BLaER1 treated with 17β-estradiol and CSF1 and Interleukin-3, amounts not matched to agents 10 nM and 100 nM (cell line): ENCODE results near the gene SNRPD3.
"Not testable (repeated sequence)": the region's sequence is repeated elsewhere in the genome, so short reads cannot be mapped to it uniquely, and the experiment has no call there.

Experiments
- H3K27ac ChIP-seq, 11 experiments: shearing (Covaris generic); formaldehyde crosslinking; 2 replicates each; pipeline ENCODE4 v1.8.1; 2022
- H3K27me3 ChIP-seq, 11 experiments: shearing (Covaris generic); formaldehyde crosslinking; 2 replicates each; pipeline ENCODE4 v1.8.1; 2022
- H3K36me3 ChIP-seq, 11 experiments: shearing (Covaris generic); formaldehyde crosslinking; 2 replicates each; pipeline ENCODE4 v1.8.1; 2022
- H3K4me1 ChIP-seq, 10 experiments: shearing (Covaris generic); formaldehyde crosslinking; 2 replicates each; pipeline ENCODE4 v1.8.1; 2022
- H3K4me2 ChIP-seq, 11 experiments: shearing (Covaris generic); formaldehyde crosslinking; 2 replicates each; pipeline ENCODE4 v1.8.1; 2022
- H3K4me3 ChIP-seq, 10 experiments: shearing (Covaris generic); formaldehyde crosslinking; 2 replicates each; pipeline ENCODE4 v1.8.1; 2022
- H3K9ac ChIP-seq, 11 experiments: shearing (Covaris generic); formaldehyde crosslinking; 2 replicates each; pipeline ENCODE4 v1.8.1; 2022
- H3K9me3 ChIP-seq, 11 experiments: shearing (Covaris generic); formaldehyde crosslinking; replicated peaks in 1 of 11; 2 replicates each; pipeline ENCODE4 v1.8.1; 2022
- H4K20me1 ChIP-seq, 11 experiments: shearing (Covaris generic); formaldehyde crosslinking; 2 replicates each; pipeline ENCODE4 v1.8.1; 2022
- Cebpa-rat ChIP-seq, 11 experiments: shearing (Covaris generic); IDR thresholded peaks; 2 replicates each; pipeline ENCODE4 v1.8.1; 2022

The SNRPD3 gene

GRCh38 chr22:24593836-24594568, 38.2 kb downstream of the SNRPD3 start:
- Histone ChIP-seq H3K27me3 (peaks cover 23 to 34% (median 29%) of the 10 kb centered on the region in 11 experiments), H3K4me3 (no peak overlapping the region), H3K9ac (peak overlapping the region in 4 of 11 experiments; percentile 7 to 35 (median 30); a peak in 5 of 22 replicates), H3K4me2 (peak overlapping the region in 9 of 11 experiments; percentile 62 to 89 (median 78); a peak in 18 of 22 replicates), H3K36me3 (0 out of 22 replicates have a peak, but pooled peaks cover 0 to 5% (median 0%) of the 10 kb centered on the region in 11 experiments), H3K27ac (no peak overlapping the region), H3K9me3 (no peaks in the 10 kb centered on the region), H4K20me1 (peaks cover 0 to 41% (median 5%) of the 10 kb centered on the region in 11 experiments; a peak in 8 of 22 replicates), H3K4me1 (peaks cover 4 to 48% (median 32%) of the 10 kb centered on the region in 10 experiments; a peak in 15 of 20 replicates)
- TF ChIP-seq Cebpa-rat (IDR thresholded peaks at IDR 0.05), result no peak

DNA sequence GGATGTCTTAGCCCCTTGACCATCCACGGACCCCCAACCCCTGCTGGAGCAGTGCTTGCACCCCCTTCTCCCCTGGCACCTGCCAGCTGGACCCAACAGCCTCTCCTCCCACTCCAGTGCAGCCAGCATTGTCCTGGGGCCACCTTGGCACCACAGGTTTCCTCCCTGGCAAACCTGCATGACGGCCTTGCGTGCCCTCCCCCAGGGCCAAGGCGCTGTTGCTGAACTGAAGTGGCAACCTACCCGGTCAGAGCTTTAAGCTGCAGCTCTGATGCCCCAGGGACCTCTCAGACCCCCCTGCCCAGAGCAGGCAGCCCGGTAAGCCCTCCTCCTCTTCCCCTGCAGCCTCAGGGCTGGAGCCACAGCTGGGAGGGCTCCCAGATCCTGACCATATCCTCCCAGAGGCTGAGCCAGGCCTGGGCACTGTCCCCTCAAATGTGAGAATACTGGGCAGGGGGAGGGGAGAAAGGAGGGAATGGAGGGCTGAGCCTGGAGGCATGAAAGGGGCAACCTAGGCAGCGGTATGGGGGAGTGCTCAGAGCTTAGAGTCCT, 38.8 kb downstream of the SNRPD3 start:
- no peak for TF ChIP-seq Cebpa-rat (IDR thresholded peaks at IDR 0.05)
- peaks cover 23 to 34% (median 29%) of the 10 kb centered on the region in 11 experiments for H3K27me3 ChIP-seq
- H3K9ac ChIP-seq, result peak overlapping the region in 5 of 11 experiments; percentile 15 to 37 (median 30); a peak in 6 of 22 replicates
- H3K9me3 ChIP-seq, result no peaks in the 10 kb centered on the region
- 0 out of 22 replicates have a peak, but pooled peaks cover 0 to 1% (median 0%) of the 10 kb centered on the region in 11 experiments for H3K36me3 ChIP-seq
- peaks cover 4 to 44% (median 29%) of the 10 kb centered on the region in 10 experiments; a peak in 15 of 20 replicates for H3K4me1 ChIP-seq
- peaks cover 0 to 34% (median 5%) of the 10 kb centered on the region in 11 experiments; a peak in 6 of 22 replicates for H4K20me1 ChIP-seq
- no peak overlapping the region for H3K27ac ChIP-seq
- H3K4me3 ChIP-seq, result no peak overlapping the region
- H3K4me2 ChIP-seq, result peak overlapping the region in 9 of 11 experiments; percentile 24 to 89 (median 78); a peak in 19 of 22 replicates

DNA sequence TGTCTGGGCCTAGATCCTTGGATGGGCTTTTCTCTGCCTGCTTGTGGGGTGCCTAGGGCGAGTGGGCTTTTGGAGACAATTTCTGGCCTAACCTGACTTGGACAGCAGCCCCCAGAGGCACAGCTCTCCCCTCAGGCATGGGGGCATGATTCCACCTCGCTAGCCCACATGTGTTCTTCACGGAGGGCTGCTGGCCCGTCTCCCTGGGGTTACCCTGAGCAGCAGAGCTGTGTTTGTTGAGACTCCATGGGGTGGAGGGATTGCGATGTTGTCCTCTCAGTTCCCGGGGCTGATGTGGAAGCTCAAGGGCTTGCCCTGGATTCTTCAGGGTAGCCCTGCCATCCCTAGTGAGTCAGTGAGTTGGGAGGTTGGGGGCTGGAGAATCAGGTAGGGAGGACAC, 39.4 kb downstream of the SNRPD3 start:
- Histone ChIP-seq H3K27me3 (peaks cover 23 to 34% (median 29%) of the 10 kb centered on the region in 11 experiments), H3K9ac (peak overlapping the region in 5 of 11 experiments; percentile 15 to 37 (median 30); a peak in 6 of 22 replicates), H4K20me1 (peaks cover 0 to 29% (median 5%) of the 10 kb centered on the region in 11 experiments; a peak in 6 of 22 replicates), H3K4me1 (peaks cover 4 to 43% (median 29%) of the 10 kb centered on the region in 10 experiments; a peak in 15 of 20 replicates), H3K4me3 (no peak overlapping the region), H3K36me3 (no peaks in the 10 kb centered on the region), H3K9me3 (no peaks in the 10 kb centered on the region), H3K4me2 (peak overlapping the region in 9 of 11 experiments; percentile 24 to 89 (median 78); a peak in 12 of 22 replicates), H3K27ac (no peak overlapping the region)
- TF ChIP-seq Cebpa-rat (IDR thresholded peaks at IDR 0.05), result no peak

GRCh38 chr22:24595863-24596262, 40.1 kb downstream of the SNRPD3 start:
- Histone ChIP-seq H3K4me3 (no peak overlapping the region), H3K4me1 (peaks cover 8 to 44% (median 31%) of the 10 kb centered on the region in 10 experiments; a peak in 19 of 20 replicates), H3K4me2 (peak overlapping the region in 1 of 11 experiments; percentile 84; a peak in 1 of 22 replicates), H3K9me3 (no peaks in the 10 kb centered on the region), H3K36me3 (no peaks in the 10 kb centered on the region), H3K27me3 (peaks cover 23 to 34% (median 29%) of the 10 kb centered on the region in 11 experiments), H3K9ac (no peak overlapping the region), H3K27ac (no peak overlapping the region), H4K20me1 (peaks cover 0 to 28% (median 5%) of the 10 kb centered on the region in 11 experiments; a peak in 6 of 22 replicates)
- TF ChIP-seq Cebpa-rat (IDR thresholded peaks at IDR 0.05), result no peak

GRCh38 chr22:24597076-24597475, 41.3 kb downstream of the SNRPD3 start:
- H4K20me1 ChIP-seq, result peaks cover 0 to 16% (median 5%) of the 10 kb centered on the region in 11 experiments; a peak in 5 of 22 replicates
- not testable (repeated sequence) for H3K27ac ChIP-seq, H3K9me3 ChIP-seq, H3K9ac ChIP-seq, H3K36me3 ChIP-seq, H3K4me2 ChIP-seq, H3K4me3 ChIP-seq
- peaks cover 15 to 22% (median 20%) of the 10 kb centered on the region in 11 experiments for H3K27me3 ChIP-seq
- H3K4me1 ChIP-seq, result peaks cover 18 to 52% (median 42%) of the 10 kb centered on the region in 10 experiments

DNA sequence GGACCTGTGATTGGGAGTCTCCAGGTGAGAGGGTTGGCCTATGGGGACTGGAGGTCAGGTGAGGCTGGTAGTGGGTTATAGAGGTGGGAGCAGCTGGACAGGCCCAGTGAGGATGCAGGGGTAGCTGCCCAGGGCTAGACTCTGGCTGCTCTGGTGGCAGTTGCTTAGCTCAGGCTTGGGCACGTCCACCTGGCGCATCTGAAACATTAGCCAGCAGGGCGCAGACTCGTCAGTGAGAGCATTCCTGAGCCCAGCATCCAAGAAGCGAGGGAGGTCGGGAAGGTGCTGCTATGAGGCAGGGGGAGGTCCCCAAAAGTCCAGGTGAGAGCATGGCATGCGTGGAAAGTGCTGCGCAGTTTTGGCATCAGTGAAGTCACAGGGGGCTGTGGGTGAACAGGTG, 43.7 kb downstream of the SNRPD3 start:
- Histone ChIP-seq H3K27ac (no peak overlapping the region), H3K36me3 (no peaks in the 10 kb centered on the region), H3K9ac (no peak overlapping the region), H3K27me3 (no peaks in the 10 kb centered on the region), H3K4me2 (no peak overlapping the region), H3K4me3 (no peak overlapping the region), H3K9me3 (no peaks in the 10 kb centered on the region), H4K20me1 (peaks cover 0 to 5% (median 0%) of the 10 kb centered on the region in 11 experiments; a peak in 3 of 22 replicates), H3K4me1 (peaks cover 23 to 49% (median 37%) of the 10 kb centered on the region in 10 experiments)
- TF ChIP-seq Cebpa-rat (IDR thresholded peaks at IDR 0.05), result no peak

DNA sequence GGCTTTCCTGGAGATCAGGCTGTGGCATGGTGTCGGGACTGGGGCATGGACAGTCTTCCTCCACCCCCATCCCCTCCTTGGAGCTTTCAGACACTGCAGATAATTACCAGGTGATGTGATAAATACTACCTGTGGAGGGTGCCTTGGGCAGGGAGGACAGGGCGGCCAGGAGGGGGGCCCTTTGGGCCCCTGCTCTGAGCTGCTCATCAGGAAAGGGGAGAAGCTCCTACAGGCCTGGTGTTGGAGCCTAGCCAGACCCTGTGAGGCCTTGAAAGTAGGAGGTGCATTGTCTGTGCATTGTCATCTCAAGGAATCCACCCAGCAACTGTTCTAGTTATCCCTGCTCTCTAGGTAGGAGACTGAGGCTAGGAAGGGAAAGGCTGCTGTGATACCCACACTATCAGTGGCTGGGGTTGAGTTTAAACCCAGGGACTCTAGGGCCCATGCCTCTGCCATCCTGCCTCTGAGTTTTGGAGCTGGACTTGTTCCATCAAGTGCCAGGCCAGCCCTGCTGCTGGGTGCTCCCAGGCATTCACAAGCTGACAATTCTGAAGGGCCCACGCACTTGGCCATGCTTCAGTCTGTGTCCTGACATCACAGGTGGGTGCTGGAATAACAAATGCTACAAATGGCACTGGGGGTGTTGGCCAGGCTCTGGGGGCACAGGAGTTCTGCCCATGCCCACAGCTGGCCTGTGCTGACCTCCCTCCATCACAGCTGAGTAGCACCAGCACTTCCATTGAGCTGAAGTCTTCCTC, 44.3 kb downstream of the SNRPD3 start:
- not testable (repeated sequence) for H4K20me1 ChIP-seq, H3K9ac ChIP-seq, H3K27me3 ChIP-seq, H3K36me3 ChIP-seq, H3K4me3 ChIP-seq, H3K9me3 ChIP-seq
- Histone ChIP-seq H3K4me1 (peaks cover 23 to 43% (median 32%) of the 10 kb centered on the region in 10 experiments), H3K27ac (peak overlapping the region in 2 of 11 experiments; percentile 0 to 10; a peak in 1 of 22 replicates), H3K4me2 (peak overlapping the region in 1 of 11 experiments; percentile 80; a peak in 1 of 22 replicates)

DNA sequence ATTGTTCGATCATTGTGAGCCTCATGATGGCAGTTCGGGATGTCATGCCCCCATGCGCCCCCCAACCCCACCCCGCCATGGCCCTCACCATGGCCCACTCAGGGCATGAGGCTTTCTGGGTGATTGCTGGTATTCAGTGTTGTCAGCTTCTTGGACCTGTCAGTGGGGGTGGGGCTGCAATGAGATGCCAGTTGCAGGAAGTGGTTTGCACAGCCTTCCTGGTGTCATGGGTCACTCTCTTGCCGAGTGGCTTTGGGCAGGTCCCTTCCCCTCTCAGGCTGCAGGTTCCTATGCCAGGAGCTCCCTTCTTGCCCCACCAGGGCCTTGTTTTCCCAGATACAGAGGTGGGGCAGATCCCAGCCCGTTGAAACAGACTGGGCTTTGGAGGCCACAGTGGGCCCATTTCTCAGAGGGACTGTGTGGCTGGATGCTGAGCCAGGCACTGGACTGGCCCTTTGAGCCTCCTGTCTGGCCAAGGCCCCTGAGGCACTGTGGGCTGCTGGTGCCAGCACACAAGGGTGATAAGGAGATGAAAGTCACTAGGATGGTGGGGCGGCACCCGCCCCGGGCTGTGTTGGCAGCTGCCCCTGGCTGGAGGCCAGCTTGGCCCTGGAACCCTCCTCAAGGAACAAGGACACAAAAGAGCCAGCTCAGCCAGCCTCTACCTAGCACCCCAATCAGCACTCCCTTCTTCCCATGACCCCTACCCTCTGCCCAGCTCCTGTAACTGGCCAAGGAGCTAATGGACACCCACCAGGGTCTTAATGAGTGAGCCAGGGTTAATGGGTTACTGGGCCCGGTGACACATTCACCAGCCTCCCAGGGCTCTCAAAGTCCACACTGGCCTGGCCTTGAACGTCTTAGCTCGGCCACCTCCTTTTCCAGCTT, 45.7 kb downstream of the SNRPD3 start:
- peak overlapping the region in 3 of 11 experiments; percentile 34 to 43 (median 36); a peak in 5 of 22 replicates for H3K9ac ChIP-seq
- peak overlapping the region in 7 of 11 experiments; percentile 38 to 77 (median 58); a peak in 13 of 22 replicates for H3K27ac ChIP-seq
- H3K4me1 ChIP-seq, result peaks cover 21 to 39% (median 32%) of the 10 kb centered on the region in 10 experiments
- H3K9me3 ChIP-seq, result no peaks in the 10 kb centered on the region
- no peaks in the 10 kb centered on the region for H3K27me3 ChIP-seq
- TF ChIP-seq Cebpa-rat (IDR thresholded peaks at IDR 0.05), result no peak
- H4K20me1 ChIP-seq, result no peaks in the 10 kb centered on the region
- peak overlapping the region; percentile 51 to 81 (median 67) for H3K4me2 ChIP-seq
- no peaks in the 10 kb centered on the region for H3K36me3 ChIP-seq
- H3K4me3 ChIP-seq, result no peak overlapping the region

GRCh38 chr22:24602105-24602749, 46.4 kb downstream of the SNRPD3 start:
- Histone ChIP-seq H3K9ac (0 out of 22 replicates have a peak overlapping the region, but pooled peaks of 1 of the 11 experiments have one; percentile 34), H3K27ac (peak overlapping the region in 5 of 11 experiments; percentile 48 to 77 (median 70); a peak in 8 of 22 replicates), H3K4me1 (peaks cover 23 to 41% (median 33%) of the 10 kb centered on the region in 10 experiments), H3K4me2 (peak overlapping the region in 9 of 11 experiments; percentile 51 to 81 (median 69); a peak in 12 of 22 replicates)
- not testable (repeated sequence) for H3K9me3 ChIP-seq, H4K20me1 ChIP-seq, H3K4me3 ChIP-seq, H3K36me3 ChIP-seq, H3K27me3 ChIP-seq

GRCh38 chr22:24602847-24603769, 47.3 kb downstream of the SNRPD3 start, which contains the start of gene GGT1:
Gene GGT1, plus strand, starts transcription at chr22:24603193. Its CDS starts 7,889 bp downstream, at chr22:24611082.
- H3K27ac ChIP-seq, result peak within 1 kb of the TSS in 7 of 11 experiments; percentile 31 to 77 (median 59); a peak in 11 of 22 replicates
- peak within 1 kb of the TSS in 3 of 11 experiments; percentile 15 to 33 (median 32); a peak in 1 of 22 replicates for H3K9ac ChIP-seq
- H3K9me3 ChIP-seq, H3K4me3 ChIP-seq, H4K20me1 ChIP-seq, H3K36me3 ChIP-seq, H3K27me3 ChIP-seq: not testable (repeated sequence)
- peaks cover 31 to 49% (median 40%) of the 10 kb centered on the region in 10 experiments for H3K4me1 ChIP-seq
- peak within 1 kb of the TSS; percentile 53 to 81 (median 65); a peak in 19 of 22 replicates for H3K4me2 ChIP-seq
